ENCODE data around the gene EGFL7. TPM values are rescaled to one million over a fixed set of nuclear protein-coding genes. Genes with fewer than 3 reads are reported as not detected.

EGFL7 gene
- total RNA-seq, 1 donor from 2014 or later, result 6.9 TPM

DNA sequence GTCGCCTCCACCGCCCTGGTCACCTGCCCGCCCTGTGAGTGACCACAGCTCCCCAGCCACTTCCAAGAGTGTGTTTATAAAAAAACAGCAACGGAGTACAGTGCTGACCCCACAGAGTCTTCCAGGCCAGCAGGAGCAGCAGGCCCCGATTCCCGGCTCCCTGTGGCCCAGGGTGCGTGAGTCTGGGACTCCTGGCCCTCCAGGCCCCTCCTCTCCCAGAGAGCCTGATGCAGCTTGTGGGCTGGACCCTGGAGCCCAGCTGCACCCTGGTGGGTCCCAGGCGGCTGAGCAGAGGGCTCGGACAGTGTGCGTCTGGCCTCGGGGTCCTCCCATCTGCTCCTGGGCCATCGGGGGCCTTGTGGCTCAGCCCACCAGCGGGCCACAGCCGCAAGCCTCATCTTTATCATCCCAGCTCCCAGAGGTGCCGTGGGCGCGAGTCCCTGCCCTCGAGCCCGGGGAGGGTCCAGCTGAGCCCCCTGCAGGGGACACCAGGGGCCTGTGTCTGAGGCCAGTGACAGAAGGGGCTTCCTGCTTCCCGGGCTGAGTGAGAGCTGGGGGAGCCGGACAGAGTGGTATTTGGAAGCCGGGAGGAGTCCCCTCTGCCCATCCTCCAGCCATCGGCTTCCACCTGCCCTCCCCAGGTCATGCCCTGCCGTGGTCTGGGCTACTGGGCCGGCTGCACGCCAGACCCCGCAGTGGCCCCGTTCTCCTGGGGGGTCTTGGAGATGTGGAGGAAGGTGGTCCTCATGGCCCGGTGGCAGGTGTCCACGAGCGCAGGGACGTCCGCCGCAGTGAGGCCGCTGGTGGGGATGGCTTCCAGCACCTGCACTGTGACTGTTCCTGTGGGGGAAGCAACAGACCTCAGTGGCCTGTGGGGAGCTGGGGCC, 10.6 kb downstream of the EGFL7 start:
- no peak for DNase-seq (ENCODE audit: extremely low spot score, unreplicated experiment)
- Mint-ChIP-seq H3K27me3 (ENCODE audit: unreplicated experiment) (no peaks in the 10 kb centered on the region), H3K9me3 (ENCODE audit: unreplicated experiment) (no peaks in the 10 kb centered on the region), H3K4me1 (ENCODE audit: unreplicated experiment) (peaks cover 5% of the 10 kb centered on the region), H3K27ac (ENCODE audit: unreplicated experiment) (no peak overlapping the region), H3K4me3 (ENCODE audit: unreplicated experiment) (no peak overlapping the region), H3K36me3 (ENCODE audit: unreplicated experiment) (peaks cover 2% of the 10 kb centered on the region)
- TF ChIP-seq, protein P1, sequence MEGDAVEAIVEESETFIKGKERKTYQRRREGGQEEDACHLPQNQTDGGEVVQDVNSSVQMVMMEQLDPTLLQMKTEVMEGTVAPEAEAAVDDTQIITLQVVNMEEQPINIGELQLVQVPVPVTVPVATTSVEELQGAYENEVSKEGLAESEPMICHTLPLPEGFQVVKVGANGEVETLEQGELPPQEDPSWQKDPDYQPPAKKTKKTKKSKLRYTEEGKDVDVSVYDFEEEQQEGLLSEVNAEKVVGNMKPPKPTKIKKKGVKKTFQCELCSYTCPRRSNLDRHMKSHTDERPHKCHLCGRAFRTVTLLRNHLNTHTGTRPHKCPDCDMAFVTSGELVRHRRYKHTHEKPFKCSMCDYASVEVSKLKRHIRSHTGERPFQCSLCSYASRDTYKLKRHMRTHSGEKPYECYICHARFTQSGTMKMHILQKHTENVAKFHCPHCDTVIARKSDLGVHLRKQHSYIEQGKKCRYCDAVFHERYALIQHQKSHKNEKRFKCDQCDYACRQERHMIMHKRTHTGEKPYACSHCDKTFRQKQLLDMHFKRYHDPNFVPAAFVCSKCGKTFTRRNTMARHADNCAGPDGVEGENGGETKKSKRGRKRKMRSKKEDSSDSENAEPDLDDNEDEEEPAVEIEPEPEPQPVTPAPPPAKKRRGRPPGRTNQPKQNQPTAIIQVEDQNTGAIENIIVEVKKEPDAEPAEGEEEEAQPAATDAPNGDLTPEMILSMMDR (IDR thresholded peaks at IDR 0.05), result no peak

DNA sequence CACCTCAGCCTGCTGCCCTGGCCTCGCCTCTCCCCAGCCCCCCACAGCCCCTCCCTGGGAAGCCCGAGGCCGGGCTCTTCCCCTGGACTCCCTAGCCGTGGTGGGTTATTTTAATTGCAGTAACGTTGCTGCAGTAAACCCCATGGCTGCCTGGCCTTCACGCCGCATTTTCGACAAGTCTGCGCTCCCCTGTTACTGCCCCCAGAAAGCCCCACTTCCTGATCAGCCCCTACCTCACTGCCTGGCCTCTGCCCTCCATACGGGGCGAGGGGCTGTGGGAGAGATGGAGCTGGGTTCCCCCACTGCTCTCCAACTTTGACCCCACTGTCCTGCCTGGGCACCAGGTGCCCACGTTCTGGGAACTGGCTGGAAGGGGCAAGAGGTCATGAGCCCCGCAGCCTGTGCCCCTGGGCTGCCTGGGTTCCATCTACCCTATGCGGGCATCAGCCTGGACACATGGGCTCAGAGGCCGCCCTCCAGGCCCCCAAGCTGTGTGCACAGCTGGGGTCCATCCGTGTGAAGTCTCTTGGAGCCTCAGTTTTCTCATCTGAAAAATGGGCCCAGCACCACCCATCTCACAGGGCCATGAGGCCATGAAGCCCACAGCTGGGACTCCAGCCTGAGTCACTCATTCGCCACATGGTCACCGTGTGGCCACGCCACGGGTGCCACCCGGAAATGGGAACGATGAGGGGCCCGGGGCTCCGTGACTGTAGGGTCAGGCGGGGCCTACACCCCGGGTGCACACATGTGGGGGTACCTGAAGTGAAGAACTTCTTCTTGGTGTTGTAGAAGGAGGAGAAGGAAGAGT, 11.5 kb downstream of the EGFL7 start:
- TF ChIP-seq, protein P1 (IDR thresholded peaks at IDR 0.05), result no peak
- Mint-ChIP-seq H3K4me3 (ENCODE audit: unreplicated experiment) (no peak overlapping the region), H3K36me3 (ENCODE audit: unreplicated experiment) (peaks cover 2% of the 10 kb centered on the region), H3K4me1 (ENCODE audit: unreplicated experiment) (no peaks in the 10 kb centered on the region), H3K27me3 (ENCODE audit: unreplicated experiment) (no peaks in the 10 kb centered on the region), H3K9me3 (ENCODE audit: unreplicated experiment) (no peaks in the 10 kb centered on the region), H3K27ac (ENCODE audit: unreplicated experiment) (no peak overlapping the region)
- DNase-seq (ENCODE audit: extremely low spot score, unreplicated experiment), result no peak

DNA sequence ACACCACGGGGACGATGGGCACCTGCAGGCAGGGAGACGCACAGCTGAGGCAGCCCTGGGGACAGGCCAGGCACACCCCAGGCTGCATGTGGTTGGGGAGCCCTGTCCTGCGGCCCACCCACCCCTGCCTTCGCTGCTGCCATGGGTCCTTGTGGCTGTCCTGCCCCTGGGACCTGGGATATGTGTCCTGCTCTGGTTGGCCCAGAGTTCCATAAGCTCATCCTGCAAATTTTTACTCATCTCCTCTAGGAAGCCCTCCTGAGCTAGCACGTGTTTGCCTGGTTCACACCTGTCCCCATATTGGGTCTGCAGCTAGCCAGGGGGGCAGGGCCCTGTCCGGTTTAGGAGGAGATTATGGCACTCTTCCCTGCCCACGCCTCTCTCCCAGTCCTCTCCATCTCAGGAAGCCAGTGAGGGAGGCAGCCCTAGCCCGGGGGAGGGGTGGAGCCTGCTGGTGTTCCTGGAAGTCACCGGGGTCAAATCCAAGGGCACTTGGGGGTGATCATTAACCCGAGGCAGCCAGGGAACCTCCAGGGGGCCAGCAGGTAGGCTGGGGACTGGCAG, 12.2 kb downstream of the EGFL7 start:
- peaks cover 2% of the 10 kb centered on the region for H3K36me3 Mint-ChIP-seq (ENCODE audit: unreplicated experiment)
- TF ChIP-seq, protein P1 (IDR thresholded peaks at IDR 0.05), result no peak
- no peak overlapping the region for H3K27ac Mint-ChIP-seq (ENCODE audit: unreplicated experiment)
- H3K9me3 Mint-ChIP-seq (ENCODE audit: unreplicated experiment), result no peaks in the 10 kb centered on the region
- DNase-seq (ENCODE audit: extremely low spot score, unreplicated experiment), result no peak
- no peaks in the 10 kb centered on the region for H3K4me1 Mint-ChIP-seq (ENCODE audit: unreplicated experiment)
- H3K27me3 Mint-ChIP-seq (ENCODE audit: unreplicated experiment), result no peaks in the 10 kb centered on the region
- H3K4me3 Mint-ChIP-seq (ENCODE audit: unreplicated experiment), result no peak overlapping the region

DNA sequence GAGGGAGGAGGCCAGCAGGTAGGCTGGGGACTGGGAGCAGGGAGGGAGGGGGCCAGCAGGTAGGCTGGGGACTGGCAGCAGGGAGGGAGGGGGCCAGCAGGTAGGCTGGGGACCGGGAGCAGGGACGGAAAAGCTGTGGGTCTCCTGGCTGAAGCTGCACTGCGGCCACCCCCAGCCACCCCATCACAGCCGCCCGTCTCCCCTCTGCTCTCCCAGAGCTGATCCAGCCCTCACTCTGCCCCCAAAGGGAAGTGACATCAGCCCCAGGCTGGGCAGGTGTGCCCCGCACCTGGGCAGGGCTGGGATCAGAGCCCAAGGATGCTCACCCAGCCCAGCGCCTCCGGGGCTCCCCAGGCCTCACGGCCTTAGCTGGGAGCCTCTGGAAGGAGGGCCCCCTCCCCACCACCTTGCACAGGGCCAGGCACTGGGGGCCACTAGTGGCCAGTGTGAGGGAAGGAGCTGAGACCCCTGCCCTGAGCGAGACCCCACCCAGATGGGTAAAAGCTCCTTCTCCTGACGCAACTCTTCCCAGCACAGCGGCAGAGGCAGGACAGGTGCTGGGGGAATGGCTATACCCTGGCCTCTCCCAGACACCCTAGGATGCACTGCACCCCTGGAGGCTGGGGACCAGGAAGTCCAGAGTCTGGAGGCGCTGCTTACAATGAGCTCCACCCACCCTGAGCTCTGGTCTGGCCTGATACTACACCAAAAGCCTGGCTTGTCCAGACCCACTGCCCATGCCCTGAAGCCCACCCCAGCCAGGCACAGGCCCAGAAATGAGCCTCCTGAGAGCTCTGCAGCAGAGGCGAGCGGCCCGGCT, 13.0 kb downstream of the EGFL7 start:
- H3K4me3 Mint-ChIP-seq (ENCODE audit: unreplicated experiment), result no peak overlapping the region

More for the DNA sequence above, 13.0 kb downstream of the EGFL7 start:
- Mint-ChIP-seq H3K36me3 (ENCODE audit: unreplicated experiment) (peaks cover 2% of the 10 kb centered on the region), H3K9me3 (ENCODE audit: unreplicated experiment) (no peaks in the 10 kb centered on the region), H3K4me1 (ENCODE audit: unreplicated experiment) (no peaks in the 10 kb centered on the region), H3K27ac (ENCODE audit: unreplicated experiment) (no peak overlapping the region), H3K27me3 (ENCODE audit: unreplicated experiment) (no peaks in the 10 kb centered on the region)
- TF ChIP-seq, protein P1 (IDR thresholded peaks at IDR 0.05), result no peak
- DNase-seq (ENCODE audit: extremely low spot score, unreplicated experiment), result no peak

All from osteocyte (in vitro differentiated cells).